GM18498 (cell line): ENCODE results near the gene CLDN4.
"Not testable (repeated sequence)": the region's sequence is repeated elsewhere in the genome, so short reads cannot be mapped to it uniquely, and the experiment has no call there.

Source experiments
- ATAC-seq: cut with Tn5 transposase; IDR thresholded peaks from one replicate; pipeline ENCODE4 v1.9.1; 2021; ENCODE audit warnings: mild to moderate bottlenecking, moderate library complexity; ENCODE audit not compliant: unreplicated experiment

CLDN4 gene

GRCh38 chr7:73823257-73823656 is 7.5 kb upstream of the CLDN4 start:
- no peak for ATAC-seq

- no peak for ATAC-seq
Observed at GRCh38 chr7:73823873-73824592, 6.8 kb upstream of the CLDN4 start.

GRCh38 chr7:73824986-73825385 is 5.8 kb upstream of the CLDN4 start:
- no peak for ATAC-seq

GRCh38 chr7:73827567-73828106 is 3.2 kb upstream of the CLDN4 start:
- ATAC-seq: no peak

- ATAC-seq: no peak
Observed at GRCh38 chr7:73828107-73828803, 2.5 kb upstream of the CLDN4 start.

- ATAC-seq: no peak
Observed at GRCh38 chr7:73828972-73829371, 1.8 kb upstream of the CLDN4 start.

- ATAC-seq: no peak
Observed at GRCh38 chr7:73829505-73829904, 1.3 kb upstream of the CLDN4 start.

- no peak for ATAC-seq
Observed at GRCh38 chr7:73829921-73830680, 695 bp upstream of the CLDN4 start.

- no peak for ATAC-seq
Observed at GRCh38 chr7:73831584-73831833, 713 bp downstream of the CLDN4 start.

- ATAC-seq: no peak
Observed at GRCh38 chr7:73831834-73832651, 1.2 kb downstream of the CLDN4 start.

- no peak for ATAC-seq
Observed at GRCh38 chr7:73832806-73833205, 2.0 kb downstream of the CLDN4 start.

- ATAC-seq: no peak
Observed at GRCh38 chr7:73833251-73833919, 2.6 kb downstream of the CLDN4 start.

- ATAC-seq: no peak
Observed at GRCh38 chr7:73834626-73835191, 3.9 kb downstream of the CLDN4 start.

- ATAC-seq: not testable (repeated sequence)
Observed at GRCh38 chr7:73837167-73837566, 6.4 kb downstream of the CLDN4 start.

GRCh38 chr7:73838642-73839041 is 7.8 kb downstream of the CLDN4 start:
- ATAC-seq: no peak

GRCh38 chr7:73839290-73839689 is 8.5 kb downstream of the CLDN4 start:
- no peak for ATAC-seq

- ATAC-seq: no peak
Observed at GRCh38 chr7:73839743-73840714, 9.2 kb downstream of the CLDN4 start.

GRCh38 chr7:73840715-73841379 is 10.1 kb downstream of the CLDN4 start:
- no peak for ATAC-seq
